BE2C (cell line): ENCODE measurements around the gene FBXO8.
A peak's percentile ranks its signal among the peaks of the same experiment; 100 is the strongest.

Experiments
- DNase-seq: peaks from one replicate; pipeline ENCODE4 v3.0.0-alpha.2; 2020
- H3K27me3 ChIP-seq: fragments of 250-450 bp; sonication (Bioruptor Pico); 2 replicates; pipeline ENCODE4 v1.5.1; 2020; ENCODE audit warnings: mild to moderate bottlenecking
- H3K36me3 ChIP-seq: fragments of 250-450 bp; sonication (Bioruptor Pico); 2 replicates; pipeline ENCODE4 v1.5.1; 2020; ENCODE audit warnings: mild to moderate bottlenecking
- H3K4me1 ChIP-seq: fragments of 250-450 bp; sonication (Bioruptor Pico); 2 replicates; pipeline ENCODE4 v1.5.1; 2020
- H3K4me3 ChIP-seq: 2 replicates; pipeline ENCODE4 v1.5.1; 2011; ENCODE audit warnings: low read depth, low read length
- H3K9me3 ChIP-seq: fragments of 250-450 bp; sonication (Bioruptor Pico); 2 replicates; pipeline ENCODE4 v1.5.1; 2020
- TF ChIP-seq, protein P1 (sequence below): IDR thresholded peaks from 2 replicates; pipeline ENCODE4 v1.5.1; 2012; ENCODE audit warnings: mild to moderate bottlenecking, low read depth, low read length

Gene FBXO8

DNA sequence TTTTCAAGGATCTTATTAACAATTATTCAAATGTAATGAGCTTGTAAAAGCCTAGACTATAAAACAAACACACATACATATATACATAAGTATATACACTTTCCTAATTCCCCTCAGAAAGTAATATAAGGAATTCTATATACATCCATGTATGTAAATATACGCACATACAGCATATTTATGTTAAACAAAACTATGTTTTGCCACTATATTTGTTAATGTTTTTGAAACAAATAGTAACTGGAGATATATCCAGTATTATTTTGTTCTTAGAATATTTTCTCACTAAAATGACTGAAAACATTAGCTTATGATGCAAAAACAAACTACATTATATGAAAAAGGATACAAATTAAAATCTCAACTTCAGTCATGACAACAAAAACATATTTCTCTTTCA is 85.1 kb downstream of the FBXO8 start:
- peaks cover 22% of the 10 kb centered on the region for H3K4me1 ChIP-seq
- no peak overlapping the region; the same call in 1 of the 2 replicates for H3K4me3 ChIP-seq
- no peak for DNase-seq
- no peaks in the 10 kb centered on the region for H3K9me3 ChIP-seq
- TF ChIP-seq, protein P1, sequence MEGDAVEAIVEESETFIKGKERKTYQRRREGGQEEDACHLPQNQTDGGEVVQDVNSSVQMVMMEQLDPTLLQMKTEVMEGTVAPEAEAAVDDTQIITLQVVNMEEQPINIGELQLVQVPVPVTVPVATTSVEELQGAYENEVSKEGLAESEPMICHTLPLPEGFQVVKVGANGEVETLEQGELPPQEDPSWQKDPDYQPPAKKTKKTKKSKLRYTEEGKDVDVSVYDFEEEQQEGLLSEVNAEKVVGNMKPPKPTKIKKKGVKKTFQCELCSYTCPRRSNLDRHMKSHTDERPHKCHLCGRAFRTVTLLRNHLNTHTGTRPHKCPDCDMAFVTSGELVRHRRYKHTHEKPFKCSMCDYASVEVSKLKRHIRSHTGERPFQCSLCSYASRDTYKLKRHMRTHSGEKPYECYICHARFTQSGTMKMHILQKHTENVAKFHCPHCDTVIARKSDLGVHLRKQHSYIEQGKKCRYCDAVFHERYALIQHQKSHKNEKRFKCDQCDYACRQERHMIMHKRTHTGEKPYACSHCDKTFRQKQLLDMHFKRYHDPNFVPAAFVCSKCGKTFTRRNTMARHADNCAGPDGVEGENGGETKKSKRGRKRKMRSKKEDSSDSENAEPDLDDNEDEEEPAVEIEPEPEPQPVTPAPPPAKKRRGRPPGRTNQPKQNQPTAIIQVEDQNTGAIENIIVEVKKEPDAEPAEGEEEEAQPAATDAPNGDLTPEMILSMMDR, result no peak
- H3K27me3 ChIP-seq, result no peaks in the 10 kb centered on the region
- H3K36me3 ChIP-seq, result no peaks in the 10 kb centered on the region

DNA sequence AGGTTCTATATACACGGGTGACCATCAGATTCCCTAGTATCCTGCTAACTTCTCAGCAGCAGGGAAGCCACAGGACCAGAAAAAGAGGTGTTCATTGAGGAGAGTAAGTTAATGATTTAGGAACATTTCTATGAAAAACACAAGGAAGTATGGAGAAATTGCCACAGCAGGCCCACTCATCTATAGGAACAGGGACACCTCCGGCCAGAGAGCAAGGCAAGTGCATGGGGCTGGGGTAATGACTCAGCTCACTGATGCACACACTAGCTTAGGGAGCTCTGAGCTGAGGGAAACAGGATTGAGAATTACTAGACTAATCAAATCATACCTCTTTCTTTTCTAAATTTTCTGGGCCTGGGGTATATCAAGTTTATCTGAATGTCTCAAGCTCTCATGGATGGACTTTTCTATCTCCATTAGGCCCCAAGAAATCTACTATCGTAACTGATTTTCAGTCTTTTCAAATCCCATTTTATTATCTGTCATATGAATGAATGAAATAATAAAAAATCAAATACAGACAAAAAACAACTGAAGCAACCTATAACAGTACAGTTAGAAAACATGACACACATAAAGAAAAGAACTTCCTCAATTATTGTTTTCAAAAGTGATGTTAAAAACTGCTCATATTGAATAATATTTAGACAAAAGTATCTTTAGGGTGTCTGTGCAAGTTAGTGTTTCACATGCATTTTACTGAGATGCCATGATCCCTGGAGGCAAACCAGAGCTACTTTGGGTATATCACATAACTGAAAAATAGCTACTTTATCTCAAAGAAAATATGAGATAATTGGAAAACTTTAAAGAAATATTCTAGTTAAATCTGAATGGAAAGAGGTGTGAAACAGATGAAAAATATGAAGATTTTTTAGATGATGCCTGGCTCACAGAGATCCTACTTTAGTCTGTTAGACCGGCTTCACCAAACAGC is 89.8 kb downstream of the FBXO8 start:
- H3K36me3 ChIP-seq, result no peaks in the 10 kb centered on the region
- H3K4me3 ChIP-seq, result peak overlapping the region; percentile 38
- DNase-seq, result peak; percentile 90
- no peaks in the 10 kb centered on the region for H3K27me3 ChIP-seq
- TF ChIP-seq, protein P1, result no peak
- no peaks in the 10 kb centered on the region for H3K9me3 ChIP-seq
- peaks cover 39% of the 10 kb centered on the region for H3K4me1 ChIP-seq

GRCh38 chr4:174192943-174193342 is 90.5 kb downstream of the FBXO8 start:
- peak overlapping the region; percentile 38; the same call in 1 of the 2 replicates for H3K4me3 ChIP-seq
- H3K9me3 ChIP-seq, result no peaks in the 10 kb centered on the region
- no peaks in the 10 kb centered on the region for H3K27me3 ChIP-seq
- TF ChIP-seq, protein P1, result no peak
- DNase-seq, result peak; percentile 69
- H3K4me1 ChIP-seq, result peaks cover 35% of the 10 kb centered on the region
- no peaks in the 10 kb centered on the region for H3K36me3 ChIP-seq

DNA sequence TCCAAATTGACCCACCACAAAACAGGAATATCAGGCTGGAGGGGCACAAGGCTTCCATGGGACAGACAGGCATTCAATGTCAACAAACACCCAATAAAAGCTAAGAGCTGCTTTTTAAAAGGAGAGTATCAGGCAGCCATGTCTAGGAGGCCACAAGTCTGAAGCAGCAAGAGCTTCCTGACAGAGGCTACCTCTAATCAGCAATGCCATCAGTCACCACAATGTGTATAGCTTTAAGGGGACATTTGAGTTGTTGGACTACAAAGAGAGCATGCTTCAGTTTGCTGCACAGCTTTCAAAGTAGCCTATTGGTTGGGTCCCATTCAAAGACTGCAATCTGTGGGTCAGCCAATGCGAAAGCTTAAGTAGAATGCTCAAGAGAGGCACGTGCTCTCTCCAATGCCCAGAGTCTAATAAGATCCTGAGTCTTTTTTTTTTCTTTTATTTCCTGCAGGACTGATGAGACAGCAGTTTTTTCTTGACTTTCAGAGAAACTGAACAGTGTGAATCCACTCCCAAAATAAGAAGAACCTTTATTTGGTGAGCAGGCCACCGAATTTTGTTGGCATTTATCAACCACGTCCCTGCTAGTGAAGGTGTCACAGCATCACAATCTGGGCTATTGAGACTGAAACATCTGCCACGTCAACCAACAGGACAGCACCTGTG is 92.5 kb downstream of the FBXO8 start:
- Histone ChIP-seq H3K4me3 (no peak overlapping the region), H3K9me3 (no peaks in the 10 kb centered on the region), H3K4me1 (peaks cover 25% of the 10 kb centered on the region), H3K27me3 (no peaks in the 10 kb centered on the region), H3K36me3 (peaks cover 2% of the 10 kb centered on the region; the same call in 1 of the 2 replicates)
- no peak for DNase-seq
- TF ChIP-seq, protein P1, result no peak

- Histone ChIP-seq H3K4me1 (peaks cover 23% of the 10 kb centered on the region), H3K36me3 (peaks cover 2% of the 10 kb centered on the region), H3K27me3 (no peaks in the 10 kb centered on the region), H3K4me3 (no peak overlapping the region), H3K9me3 (no peaks in the 10 kb centered on the region)
- no peak for DNase-seq
- TF ChIP-seq, protein P1, result no peak
These were observed 94.0 kb downstream of the FBXO8 start for GRCh38 chr4:174189392-174190015.
